BJ (cell line): ENCODE measurements around the gene ABO. TPM values are rescaled to one million over a fixed set of nuclear protein-coding genes. Genes with fewer than 3 reads are reported as not detected.
"Not testable (repeated sequence)": the region's sequence is repeated elsewhere in the genome, so short reads cannot be mapped to it uniquely, and the experiment has no call there.

Source experiments
- CTCF ChIA-PET: fragments of 350-600 bp; formaldehyde crosslinking; extraction: SDS; loops from one replicate; lab custom pipeline; 2021; ENCODE audit warnings: antibody characterized with exemption, inconsistent platforms; lab: Yijun Ruan, JAX
- POLR2A ChIA-PET: fragments of 300-600 bp; sonication (Branson Sonifier 250); formaldehyde crosslinking; extraction: SDS; loops from one replicate; lab custom pipeline; 2021; ENCODE audit warnings: antibody characterized with exemption; lab: Charles Lee
- DNase-seq: peaks from one replicate; pipeline ENCODE4 v3.0.0-alpha.2; 2011; ENCODE audit warnings: low read depth
- H3K27me3 ChIP-seq: 2 replicates; pipeline ENCODE4 v1.6.0; 2011; ENCODE audit warnings: low read length; ENCODE audit not compliant: control insufficient read depth, insufficient read depth
- H3K36me3 ChIP-seq: 2 replicates; pipeline ENCODE4 v1.5.1; 2011; ENCODE audit warnings: low read length; ENCODE audit not compliant: control insufficient read depth, insufficient read depth
- H3K4me3 ChIP-seq: 2 replicates; pipeline ENCODE4 v1.5.1; 2011; ENCODE audit warnings: low read depth, mild to moderate bottlenecking, control low read depth, low read length
- polyA plus RNA-seq: library from polyadenylated mRNA; depleted of rRNA; stranded (reverse); fragments of >200 nt; gene quantifications from 2 replicates; pipeline ENCODE4 v1.2.3, GENCODE V29; 2011; rRNA removed
- small RNA-seq: library from RNA; depleted of rRNA; stranded (forward); fragments of <200 nt; gene quantifications from one replicate; pipeline ENCODE3, GENCODE V24; 2012; ENCODE audit warnings: low replicate concordance, low read depth; ENCODE audit not compliant: insufficient read length
- TF ChIP-seq, protein P1 (sequence below): IDR thresholded peaks from 2 replicates; pipeline ENCODE4 v1.5.1; 2011; ENCODE audit warnings: low read depth, mild to moderate bottlenecking, control low read depth, inconsistent platforms, low read length, moderate library complexity; ENCODE audit not compliant: insufficient read depth

ABO gene
- polyA plus RNA-seq, 1 experiment = not detected

DNA sequence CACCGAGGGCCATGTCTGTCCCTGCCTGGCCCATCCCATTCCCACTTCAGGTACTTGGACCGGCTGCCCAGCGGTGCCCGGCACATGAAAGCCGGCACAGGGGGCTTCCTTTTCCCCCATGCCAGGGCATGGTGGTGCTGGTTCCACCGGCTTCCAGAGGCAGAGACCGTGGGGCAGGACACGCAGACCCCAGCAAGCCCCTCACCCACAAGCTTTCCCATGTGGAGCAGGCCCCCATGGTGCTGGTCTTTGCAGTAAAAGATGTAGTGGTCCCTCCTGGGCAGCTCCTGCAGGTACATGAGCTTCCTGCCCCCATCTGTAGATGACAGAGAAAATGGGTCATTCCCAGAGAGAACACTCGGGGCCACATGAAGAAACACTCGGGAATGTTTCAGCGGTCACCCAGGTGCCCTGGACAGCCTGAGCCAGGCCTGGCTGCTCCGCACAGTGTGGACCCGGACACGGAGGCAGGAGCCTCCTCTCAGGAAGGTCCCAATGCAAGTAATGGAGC, 67.9 kb downstream of the ABO start:
- Histone ChIP-seq H3K4me3 (no peak overlapping the region), H3K27me3 (peaks cover 1% of the 10 kb centered on the region), H3K36me3 (no peaks in the 10 kb centered on the region)
- no peak for DNase-seq
- TF ChIP-seq, protein P1, sequence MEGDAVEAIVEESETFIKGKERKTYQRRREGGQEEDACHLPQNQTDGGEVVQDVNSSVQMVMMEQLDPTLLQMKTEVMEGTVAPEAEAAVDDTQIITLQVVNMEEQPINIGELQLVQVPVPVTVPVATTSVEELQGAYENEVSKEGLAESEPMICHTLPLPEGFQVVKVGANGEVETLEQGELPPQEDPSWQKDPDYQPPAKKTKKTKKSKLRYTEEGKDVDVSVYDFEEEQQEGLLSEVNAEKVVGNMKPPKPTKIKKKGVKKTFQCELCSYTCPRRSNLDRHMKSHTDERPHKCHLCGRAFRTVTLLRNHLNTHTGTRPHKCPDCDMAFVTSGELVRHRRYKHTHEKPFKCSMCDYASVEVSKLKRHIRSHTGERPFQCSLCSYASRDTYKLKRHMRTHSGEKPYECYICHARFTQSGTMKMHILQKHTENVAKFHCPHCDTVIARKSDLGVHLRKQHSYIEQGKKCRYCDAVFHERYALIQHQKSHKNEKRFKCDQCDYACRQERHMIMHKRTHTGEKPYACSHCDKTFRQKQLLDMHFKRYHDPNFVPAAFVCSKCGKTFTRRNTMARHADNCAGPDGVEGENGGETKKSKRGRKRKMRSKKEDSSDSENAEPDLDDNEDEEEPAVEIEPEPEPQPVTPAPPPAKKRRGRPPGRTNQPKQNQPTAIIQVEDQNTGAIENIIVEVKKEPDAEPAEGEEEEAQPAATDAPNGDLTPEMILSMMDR = no peak
- ChIA-PET POLR2A (no interaction called here), CTCF (interaction anchor here (0.8 to 1.2 kb wide), 3 partner anchors 11 to 279 kb away, joined by 3 to 5 read pairs (median 4); no protein-coding TSS in a partner anchor)

DNA sequence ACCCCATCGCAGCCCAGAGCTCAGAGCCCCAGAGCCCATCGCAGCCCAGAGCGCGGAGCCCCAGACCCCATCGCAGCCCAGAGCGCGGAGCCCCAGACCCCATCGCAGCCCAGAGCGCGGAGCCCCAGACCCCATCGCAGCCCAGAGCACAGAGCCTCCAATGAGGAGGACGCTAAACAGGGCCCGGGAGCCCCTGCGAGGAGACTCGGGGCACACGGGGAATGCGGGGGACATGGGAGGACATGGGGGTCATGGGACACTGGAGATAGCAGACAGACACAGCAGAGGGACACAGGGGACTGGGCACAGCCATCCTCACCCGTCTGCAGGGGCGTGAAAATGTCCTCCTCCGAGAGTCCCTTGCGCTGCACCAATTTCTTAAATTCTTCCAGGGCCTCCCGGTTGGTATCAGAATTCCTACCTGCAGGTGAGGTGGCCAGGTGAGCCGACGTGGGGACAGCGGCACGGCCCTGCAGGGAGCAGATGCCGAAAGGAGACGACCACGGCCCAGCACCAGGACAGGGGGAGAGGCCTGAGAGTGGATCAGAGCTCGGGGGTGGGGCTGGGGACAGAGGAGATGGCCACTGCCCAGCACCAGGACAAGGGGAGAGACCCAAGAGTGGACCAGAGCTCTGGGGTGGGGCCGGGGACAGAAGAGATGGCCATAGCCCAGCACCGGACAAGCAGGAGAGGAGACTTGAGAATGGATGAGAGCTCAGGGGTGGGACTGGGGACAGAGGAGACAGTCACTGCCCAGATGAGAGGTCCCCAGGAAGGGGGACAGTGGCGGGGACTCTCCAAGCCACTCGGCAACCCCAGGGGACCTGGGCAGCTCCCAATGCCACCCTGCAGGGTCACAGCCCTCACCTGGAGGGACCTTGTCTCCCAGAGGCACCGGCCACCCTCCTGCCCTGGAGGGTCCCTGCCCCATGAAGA, 68.7 kb downstream of the ABO start:
- no peaks in the 10 kb centered on the region for H3K36me3 ChIP-seq
- ChIA-PET CTCF (interaction anchor here (0.8 to 1.2 kb wide), 3 partner anchors 12 to 280 kb away, joined by 3 to 5 read pairs (median 4); no protein-coding TSS in a partner anchor), POLR2A (no interaction called here)
- no peak overlapping the region for H3K4me3 ChIP-seq
- no peak for DNase-seq
- peaks cover 1% of the 10 kb centered on the region for H3K27me3 ChIP-seq
- TF ChIP-seq, protein P1 = no peak

DNA sequence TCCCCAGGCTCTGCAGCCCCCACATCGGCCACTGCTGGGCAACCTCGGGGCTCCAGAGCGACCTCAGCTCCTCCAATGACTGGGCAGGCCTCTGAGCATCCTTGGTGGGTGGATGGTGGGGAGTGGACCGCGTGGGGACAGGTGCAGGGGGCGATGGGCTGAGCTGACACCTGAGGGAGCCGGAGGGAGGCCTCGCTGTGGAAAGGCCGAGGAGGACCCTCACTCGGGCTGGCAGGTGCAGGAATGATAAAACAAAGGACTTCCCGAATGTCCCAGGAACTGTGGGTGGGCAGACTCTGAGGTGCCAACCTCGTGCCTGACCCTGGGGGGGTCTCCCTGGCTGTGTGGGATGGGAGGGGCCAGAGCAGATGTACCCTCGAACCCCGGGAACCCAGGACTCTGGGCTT, 69.5 kb downstream of the ABO start:
- H3K36me3 ChIP-seq, POLR2A ChIA-PET, H3K4me3 ChIP-seq, H3K27me3 ChIP-seq, DNase-seq, CTCF ChIA-PET: not testable (repeated sequence)

Small RNA genes lying within 50 kb of the gene (small RNA-seq; reads per million reads assigned to genes)
- gene RF00019 = not detected

Other genes starting within 250 kb of the ABO start
- gene GTF3C5, start 244.2 kb downstream of the ABO start, polyA plus RNA-seq = 36.0 and 47.7 TPM in 2 replicates
- 0.26 and 0.49 TPM in 2 replicates for gene CEL, start 213.2 kb downstream of the ABO start, polyA plus RNA-seq
- gene RALGDS, start 154.0 kb downstream of the ABO start, polyA plus RNA-seq = 18.0 and 25.1 TPM in 2 replicates
- 5.0 and 10.3 TPM in 2 replicates for gene GBGT1, start 111.3 kb downstream of the ABO start, polyA plus RNA-seq
- gene OBP2B, start 66.0 kb downstream of the ABO start, polyA plus RNA-seq = not detected in 2 replicates
- 8.4 and 9.4 TPM in 2 replicates for gene SURF6, start 61.0 kb upstream of the ABO start, polyA plus RNA-seq
- gene MED22, start 72.9 kb upstream of the ABO start, polyA plus RNA-seq = 18.4 and 28.3 TPM in 2 replicates
- 2,964 and 3,329 TPM in 2 replicates for gene RPL7A, start 73.0 kb upstream of the ABO start, polyA plus RNA-seq
- gene SURF1, start 81.3 kb upstream of the ABO start, polyA plus RNA-seq = 36.0 and 46.1 TPM in 2 replicates
- gene SURF2, start 81.3 kb upstream of the ABO start, polyA plus RNA-seq = 9.0 and 10.0 TPM in 2 replicates
- gene SURF4, start 100.9 kb upstream of the ABO start, polyA plus RNA-seq = 259 and 401 TPM in 2 replicates
- gene STKLD1, start 101.2 kb upstream of the ABO start, polyA plus RNA-seq = 0.70 and 1.2 TPM in 2 replicates
- gene REXO4, start 142.8 kb upstream of the ABO start, polyA plus RNA-seq = 22.7 and 24.0 TPM in 2 replicates
- gene ADAMTS13, start 147.2 kb upstream of the ABO start, polyA plus RNA-seq = 1.3 and 2.4 TPM in 2 replicates
- gene CACFD1, start 184.8 kb upstream of the ABO start, polyA plus RNA-seq = 15.8 and 19.1 TPM in 2 replicates
- 5.1 and 9.0 TPM in 2 replicates for gene SLC2A6, start 203.9 kb upstream of the ABO start, polyA plus RNA-seq
- not detected in 2 replicates for gene MYMK, start 249.8 kb upstream of the ABO start, polyA plus RNA-seq